Measurements from ENCODE around the gene NXPE3. TPM values are rescaled to one million over a fixed set of nuclear protein-coding genes. Genes with fewer than 3 reads are reported as not detected.

NXPE3 gene
- total RNA-seq, result 5.7 and 6.5 TPM in 2 replicates

GRCh38 chr3:101779047-101779821 is at the start of gene NXPE3:
Gene NXPE3, plus strand, starts transcription at chr3:101779211. Its CDS starts 6,386 bp downstream, at chr3:101785597.

GRCh38 chr3:101848754-101849713 is 70.0 kb downstream of the NXPE3 start, which contains the start of gene NFKBIZ:
Gene NFKBIZ, plus strand, starts transcription at chr3:101849514. Its CDS starts 115 bp downstream, at chr3:101849629.

Other genes with a start within 250 kb of the NXPE3 start
- 34.1 and 36.6 TPM in 2 replicates for gene TRMT10C, start 217.3 kb upstream of the NXPE3 start, total RNA-seq
- 69.6 and 84.5 TPM in 2 replicates for gene PCNP, start 205.0 kb upstream of the NXPE3 start, total RNA-seq
- gene ZBTB11, start 102.1 kb upstream of the NXPE3 start, total RNA-seq, result 20.9 and 24.3 TPM in 2 replicates
- gene RPL24, start 92.5 kb upstream of the NXPE3 start, total RNA-seq, result 1,854 and 2,021 TPM in 2 replicates
- 9.5 and 12.7 TPM in 2 replicates for gene CEP97, start 54.6 kb upstream of the NXPE3 start, total RNA-seq
- 58.7 and 65.0 TPM in 2 replicates for gene NFKBIZ, start 70.3 kb downstream of the NXPE3 start, total RNA-seq